ENCODE measurements around the gene SCAMP4.
"Not testable (repeated sequence)": the region's sequence is repeated elsewhere in the genome, so short reads cannot be mapped to it uniquely, and the experiment has no call there.

Gene SCAMP4

DNA sequence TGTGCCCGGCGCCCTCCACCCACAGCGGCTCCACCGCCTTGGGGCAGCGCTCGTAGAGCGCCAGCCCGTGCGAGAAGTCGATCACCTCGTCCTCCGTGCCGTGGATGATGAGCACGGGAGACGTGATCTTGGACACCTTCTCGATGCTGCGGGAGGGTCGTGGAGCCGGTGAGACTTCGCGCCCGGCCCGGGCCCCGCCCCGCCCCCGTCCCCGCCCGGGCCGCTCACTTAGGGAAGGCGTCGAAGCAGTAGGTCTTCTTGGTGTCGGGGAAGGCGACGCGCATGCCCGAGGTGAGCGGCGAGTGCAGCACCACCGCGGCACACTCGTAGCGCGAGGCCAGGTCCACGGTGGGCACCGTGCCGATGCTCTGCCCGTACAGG is 27.9 kb upstream of the SCAMP4 start:
- peaks cover 0 to 26% of the 10 kb centered on the region in 2 experiments; a peak in 1 of 3 replicates for H3K36me3 ChIP-seq (ENCODE audit: control insufficient read depth in 2 of 2, insufficient read depth in 1 of 2, low read length in 2 of 2)
- H3K4me1 ChIP-seq (ENCODE audit: control insufficient read depth, insufficient read depth, low read length): peaks cover 10% of the 10 kb centered on the region
- H3K4me3 ChIP-seq (ENCODE audit: low read depth, low read length); H3K9me3 ChIP-seq (ENCODE audit: control insufficient read depth, insufficient read depth, low read depth, low read length); H3K27ac ChIP-seq (ENCODE audit: extremely low read depth, low read depth, low read length): not testable (repeated sequence)
- TF ChIP-seq, protein P1, sequence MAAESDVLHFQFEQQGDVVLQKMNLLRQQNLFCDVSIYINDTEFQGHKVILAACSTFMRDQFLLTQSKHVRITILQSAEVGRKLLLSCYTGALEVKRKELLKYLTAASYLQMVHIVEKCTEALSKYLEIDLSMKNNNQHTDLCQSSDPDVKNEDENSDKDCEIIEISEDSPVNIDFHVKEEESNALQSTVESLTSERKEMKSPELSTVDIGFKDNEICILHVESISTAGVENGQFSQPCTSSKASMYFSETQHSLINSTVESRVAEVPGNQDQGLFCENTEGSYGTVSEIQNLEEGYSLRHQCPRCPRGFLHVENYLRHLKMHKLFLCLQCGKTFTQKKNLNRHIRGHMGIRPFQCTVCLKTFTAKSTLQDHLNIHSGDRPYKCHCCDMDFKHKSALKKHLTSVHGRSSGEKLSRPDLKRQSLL (tag by site-specific recombination; IDR thresholded peaks at IDR 0.05): peak; percentile 31; the same call in 1 of the 2 replicates
- ChIA-PET CTCF (interaction anchor here (1.7 kb wide), 1 partner anchor 20 kb away, joined by 6 read pairs; no protein-coding TSS in a partner anchor), POLR2A (interaction anchor here (2.4 kb wide), 1 partner anchor 29 kb away, joined by 11 read pairs; the partner anchor contains the start of genes ADAT3 and SCAMP4)

DNA sequence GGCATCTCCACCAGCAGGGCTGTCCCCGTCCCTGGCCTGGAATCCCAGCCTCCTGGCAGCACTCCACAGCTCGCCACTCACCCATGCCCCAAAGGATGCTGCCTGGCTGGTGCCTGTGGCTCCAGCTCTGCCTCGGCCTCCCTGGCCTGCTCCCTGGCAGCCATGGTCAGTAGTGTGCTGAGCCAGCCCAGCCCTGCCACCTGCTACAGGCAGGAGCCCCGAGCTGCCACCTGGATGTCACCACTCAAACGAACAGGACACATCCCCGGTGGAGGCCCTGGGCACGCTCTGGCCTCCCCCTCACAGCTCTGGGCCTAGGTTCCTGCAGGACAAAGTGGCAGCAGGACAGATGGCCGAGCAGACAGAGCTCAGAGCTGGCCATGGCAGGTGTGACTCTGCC is 26.6 kb upstream of the SCAMP4 start:
- CTCF ChIA-PET; H3K4me3 ChIP-seq (ENCODE audit: low read depth, low read length); POLR2A ChIA-PET; H3K27ac ChIP-seq (ENCODE audit: extremely low read depth, low read depth, low read length); H3K9me3 ChIP-seq (ENCODE audit: control insufficient read depth, insufficient read depth, low read depth, low read length): not testable (repeated sequence)
- peaks cover 0 to 20% of the 10 kb centered on the region in 2 experiments; a peak in 1 of 3 replicates for H3K36me3 ChIP-seq (ENCODE audit: control insufficient read depth in 2 of 2, insufficient read depth in 1 of 2, low read length in 2 of 2)
- H3K4me1 ChIP-seq (ENCODE audit: control insufficient read depth, insufficient read depth, low read length): peaks cover 20% of the 10 kb centered on the region

DNA sequence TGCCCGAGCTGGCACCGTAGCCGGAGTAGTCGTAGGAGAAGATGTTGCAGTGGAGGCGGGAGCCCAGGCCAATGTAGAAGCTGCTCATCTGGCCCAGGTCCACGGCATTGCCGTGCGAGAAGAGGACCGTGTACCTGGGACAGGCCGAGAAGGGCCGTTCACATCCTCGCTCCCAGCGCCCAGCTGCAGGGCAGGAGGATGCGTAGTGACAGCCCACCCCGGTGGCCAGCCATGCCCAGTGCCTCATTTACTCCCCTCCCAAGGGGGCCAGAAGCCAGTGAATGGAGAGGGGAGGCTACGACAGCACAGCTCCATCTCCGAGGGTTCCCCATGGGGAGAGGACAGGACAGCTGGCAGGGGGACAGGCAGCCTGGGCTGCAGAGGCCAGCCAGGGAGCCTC is 25.2 kb upstream of the SCAMP4 start:
- H3K4me3 ChIP-seq (ENCODE audit: low read depth, low read length); H3K9me3 ChIP-seq (ENCODE audit: control insufficient read depth, insufficient read depth, low read depth, low read length); H3K27ac ChIP-seq (ENCODE audit: extremely low read depth, low read depth, low read length); POLR2A ChIA-PET: not testable (repeated sequence)
- H3K36me3 ChIP-seq (ENCODE audit: control insufficient read depth in 2 of 2, insufficient read depth in 1 of 2, low read length in 2 of 2): peaks cover 0 to 17% of the 10 kb centered on the region in 2 experiments; a peak in 1 of 3 replicates
- CTCF ChIA-PET: interaction anchor here (0.6 kb wide), 1 partner anchor 276 kb away, joined by 5 read pairs; no protein-coding TSS in a partner anchor
- peaks cover 17% of the 10 kb centered on the region for H3K4me1 ChIP-seq (ENCODE audit: control insufficient read depth, insufficient read depth, low read length)

DNA sequence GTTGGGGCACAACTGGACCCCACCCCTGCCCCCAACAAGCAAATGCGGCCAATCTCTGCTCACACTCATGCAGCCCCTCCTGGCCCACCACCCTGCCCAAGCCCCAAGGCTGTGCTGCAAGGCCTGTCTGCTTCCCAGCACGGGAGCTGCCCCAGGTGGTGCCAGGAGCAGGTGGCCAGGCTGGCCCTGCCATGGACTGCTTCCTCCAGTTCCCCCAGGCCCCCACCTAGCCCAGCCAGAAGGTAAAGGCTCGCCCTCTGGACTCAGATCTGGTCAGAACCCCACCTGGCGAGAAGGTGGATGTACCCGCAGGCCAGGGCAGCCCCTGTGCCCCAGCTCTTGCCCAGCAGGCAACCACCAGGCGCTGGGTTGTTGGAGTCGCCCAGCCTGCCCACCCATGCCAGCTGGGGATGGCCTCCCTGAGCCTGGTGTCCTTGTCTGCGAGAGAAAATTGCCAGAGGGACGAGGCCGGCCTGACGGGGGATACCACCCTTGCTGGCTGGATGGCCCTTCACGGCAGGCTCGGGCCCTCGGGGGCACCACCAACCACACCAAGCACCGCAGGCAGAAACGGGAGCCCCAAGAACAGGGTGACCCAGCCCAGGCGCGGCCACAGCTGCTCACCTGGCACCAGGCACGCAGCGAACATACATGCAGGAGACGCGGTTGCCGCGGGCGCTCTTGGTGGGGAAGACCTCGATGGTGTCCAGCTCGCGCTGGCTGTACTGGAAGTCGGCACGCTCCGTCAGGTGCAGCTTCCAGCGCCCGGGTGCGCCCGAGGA is 24.4 kb upstream of the SCAMP4 start:
- no peak for TF ChIP-seq ZSCAN16 (tag by site-specific recombination; IDR thresholded peaks at IDR 0.05)
- TF ChIP-seq, protein P2, sequence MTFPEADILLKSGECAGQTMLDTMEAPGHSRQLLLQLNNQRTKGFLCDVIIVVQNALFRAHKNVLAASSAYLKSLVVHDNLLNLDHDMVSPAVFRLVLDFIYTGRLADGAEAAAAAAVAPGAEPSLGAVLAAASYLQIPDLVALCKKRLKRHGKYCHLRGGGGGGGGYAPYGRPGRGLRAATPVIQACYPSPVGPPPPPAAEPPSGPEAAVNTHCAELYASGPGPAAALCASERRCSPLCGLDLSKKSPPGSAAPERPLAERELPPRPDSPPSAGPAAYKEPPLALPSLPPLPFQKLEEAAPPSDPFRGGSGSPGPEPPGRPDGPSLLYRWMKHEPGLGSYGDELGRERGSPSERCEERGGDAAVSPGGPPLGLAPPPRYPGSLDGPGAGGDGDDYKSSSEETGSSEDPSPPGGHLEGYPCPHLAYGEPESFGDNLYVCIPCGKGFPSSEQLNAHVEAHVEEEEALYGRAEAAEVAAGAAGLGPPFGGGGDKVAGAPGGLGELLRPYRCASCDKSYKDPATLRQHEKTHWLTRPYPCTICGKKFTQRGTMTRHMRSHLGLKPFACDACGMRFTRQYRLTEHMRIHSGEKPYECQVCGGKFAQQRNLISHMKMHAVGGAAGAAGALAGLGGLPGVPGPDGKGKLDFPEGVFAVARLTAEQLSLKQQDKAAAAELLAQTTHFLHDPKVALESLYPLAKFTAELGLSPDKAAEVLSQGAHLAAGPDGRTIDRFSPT (tag by site-specific recombination; IDR thresholded peaks at IDR 0.05): 0 out of 2 replicates have a peak, but pooled peaks have one; percentile 48
- Histone ChIP-seq H3K4me1 (ENCODE audit: control insufficient read depth, insufficient read depth, low read length) (peaks cover 17% of the 10 kb centered on the region), H3K9me3 (ENCODE audit: control insufficient read depth, insufficient read depth, low read depth, low read length) (no peaks in the 10 kb centered on the region), H3K27ac (ENCODE audit: extremely low read depth, low read depth, low read length) (no peak overlapping the region), H3K36me3 (ENCODE audit: control insufficient read depth in 2 of 2, insufficient read depth in 1 of 2, low read length in 2 of 2) (peaks cover 0 to 17% of the 10 kb centered on the region in 2 experiments; a peak in 1 of 3 replicates), H3K4me3 (ENCODE audit: low read depth, low read length) (no peak overlapping the region)
- ChIA-PET CTCF (no interaction called here), POLR2A (no interaction called here)

DNA sequence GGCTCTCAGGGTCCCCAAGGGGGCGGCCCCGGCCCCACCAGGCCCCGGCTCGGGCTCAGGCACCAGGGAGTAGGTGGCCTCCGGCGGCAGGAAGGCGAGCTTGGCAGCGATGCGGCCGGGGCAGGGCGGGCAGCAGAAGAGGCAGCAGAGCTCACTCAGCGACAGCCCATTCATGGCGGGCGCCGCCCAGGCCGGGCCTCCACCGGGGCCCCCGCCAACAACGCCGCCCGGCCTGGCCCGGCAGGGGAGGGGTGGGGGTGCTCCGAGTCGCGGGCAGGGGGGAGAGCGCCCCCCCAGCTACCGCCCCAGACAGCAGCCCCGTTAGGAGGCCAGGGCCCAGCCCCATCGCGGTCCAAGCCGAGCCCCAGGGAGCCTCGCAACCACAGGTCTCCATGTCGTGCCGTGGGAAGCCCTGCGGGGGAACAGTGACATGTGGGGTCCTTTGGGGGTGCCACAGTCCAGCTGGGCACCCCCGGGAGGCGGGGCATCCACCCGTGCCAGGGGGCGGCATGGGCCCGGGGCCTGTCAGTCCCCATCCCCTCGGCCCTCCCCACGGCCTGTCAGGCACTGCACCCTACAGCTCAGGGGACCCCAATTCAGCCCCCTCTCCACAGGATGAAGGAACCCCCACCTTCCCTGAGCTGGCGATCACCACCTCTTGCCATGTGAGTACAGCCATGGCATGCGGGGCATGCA is 23.7 kb upstream of the SCAMP4 start:
- POLR2A ChIA-PET; CTCF ChIA-PET; H3K4me3 ChIP-seq (ENCODE audit: low read depth, low read length); H3K27ac ChIP-seq (ENCODE audit: extremely low read depth, low read depth, low read length); H3K9me3 ChIP-seq (ENCODE audit: control insufficient read depth, insufficient read depth, low read depth, low read length): not testable (repeated sequence)
- H3K36me3 ChIP-seq (ENCODE audit: control insufficient read depth in 2 of 2, insufficient read depth in 1 of 2, low read length in 2 of 2): peaks cover 0 to 17% of the 10 kb centered on the region in 2 experiments; a peak in 1 of 3 replicates
- H3K4me1 ChIP-seq (ENCODE audit: control insufficient read depth, insufficient read depth, low read length): peaks cover 17% of the 10 kb centered on the region

All from HEK293 (cell line).